GM20000 (cell line): ENCODE measurements around the gene PSMD1.
A peak's percentile ranks its signal among the peaks of the same experiment; 100 is the strongest.

Experiments used
- DNase-seq: peaks from one replicate; pipeline ENCODE4 v3.0.0; 2012; ENCODE audit warnings: low spot score
- CTCF ChIP-seq: IDR thresholded peaks from 2 replicates; pipeline ENCODE4 v1.5.1; 2012; ENCODE audit warnings: mild to moderate bottlenecking, control low read depth; ENCODE audit errors: extremely low read depth, missing control alignments

Gene PSMD1

DNA sequence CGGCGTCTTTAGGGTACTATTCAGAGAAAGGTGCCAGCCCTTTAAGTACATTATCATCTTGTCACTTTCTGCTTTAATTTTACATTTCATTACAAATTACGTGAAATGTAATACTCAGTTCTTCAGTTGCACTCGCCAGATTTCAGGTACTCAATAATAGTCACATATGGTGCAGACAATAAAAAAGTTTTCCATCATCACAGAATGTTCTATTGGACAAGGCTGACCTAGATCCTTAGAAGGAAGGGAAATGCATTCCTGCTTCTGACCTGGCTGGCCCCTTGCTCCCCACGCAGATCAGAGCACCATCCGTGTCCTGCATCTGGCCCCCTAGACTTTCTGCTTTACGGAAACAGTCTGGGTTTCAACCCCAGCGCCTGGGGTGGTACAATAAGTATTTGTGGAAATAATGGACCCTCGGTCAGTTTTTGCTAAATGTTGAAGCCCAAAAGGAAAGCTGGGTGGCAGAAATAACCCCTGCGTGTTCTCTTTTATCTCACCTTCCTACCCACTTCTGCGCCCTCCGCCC is 20.0 kb upstream of the PSMD1 start:
- no peak for DNase-seq
- no peak for TF ChIP-seq CTCF

GRCh38 chr2:231037202-231037730 is 19.4 kb upstream of the PSMD1 start, which contains the start of gene C2orf72:
Gene C2orf72, plus strand, starts transcription at chr2:231037523. Its CDS starts 43 bp downstream, at chr2:231037566.
- no peak for TF ChIP-seq CTCF
- peak; percentile 71 for DNase-seq

GRCh38 chr2:231037731-231038482 is 18.8 kb upstream of the PSMD1 start:
- peak; percentile 77 for DNase-seq
- no peak for TF ChIP-seq CTCF

- TF ChIP-seq CTCF = no peak
- peak; percentile 29 for DNase-seq
Observed at GRCh38 chr2:231038483-231039293, 18.0 kb upstream of the PSMD1 start.

DNA sequence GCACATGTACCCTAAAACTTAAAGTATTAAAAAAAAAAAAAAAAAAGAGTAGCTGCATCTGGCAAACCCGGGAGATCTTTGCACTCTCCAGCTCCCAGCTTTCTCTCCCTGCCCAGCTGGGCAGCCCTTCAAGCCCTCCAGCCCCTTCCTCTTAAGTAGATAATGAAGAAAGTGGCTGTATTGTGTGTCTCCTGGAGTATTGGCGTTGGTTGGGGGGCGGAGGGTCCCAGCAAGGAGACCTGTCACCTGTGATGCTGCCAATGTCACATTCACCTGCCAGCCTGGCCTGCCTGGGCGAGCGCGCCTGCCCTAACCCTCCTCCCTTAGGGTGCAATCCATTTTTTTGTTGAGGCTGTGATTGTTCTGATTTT is 17.4 kb upstream of the PSMD1 start:
- no peak for TF ChIP-seq CTCF
- no peak for DNase-seq

- no peak for DNase-seq
- TF ChIP-seq CTCF = no peak
Observed at GRCh38 chr2:231039821-231040364, 16.8 kb upstream of the PSMD1 start.
